Stimulated activated CD4-positive, alpha-beta T cell treated with anti-CD3 and anti-CD28 coated beads, Interleukin-15, amount 100 ng/mL, for 24 hours (primary cell): ENCODE measurements around the gene APCDD1L.

ENCODE experiments used
- DNase-seq: peaks from one replicate; pipeline ENCODE4 v3.0.0-alpha.2; 2020

APCDD1L gene

GRCh38 chr20:58515233-58516212 is at the start of gene APCDD1L:
TSS of gene APCDD1L (minus strand) at chr20:58515399. CDS start at chr20:58514707, 692 bp downstream.
- peak; percentile 10 for DNase-seq

GRCh38 chr20:58559368-58559729 is 44.1 kb upstream of the APCDD1L start:
- DNase-seq, result no peak

- no peak for DNase-seq
Measured at GRCh38 chr20:58558486-58559367, 43.5 kb upstream of the APCDD1L start.

GRCh38 chr20:58557733-58558342 is 42.6 kb upstream of the APCDD1L start:
- no peak for DNase-seq

GRCh38 chr20:58556961-58557360 is 41.8 kb upstream of the APCDD1L start:
- DNase-seq, result no peak

GRCh38 chr20:58555078-58555765 is 40.0 kb upstream of the APCDD1L start:
- no peak for DNase-seq

- DNase-seq, result no peak
Measured at GRCh38 chr20:58554541-58554940, 39.3 kb upstream of the APCDD1L start.

- DNase-seq, result no peak
Measured at GRCh38 chr20:58553841-58554240, 38.6 kb upstream of the APCDD1L start.

GRCh38 chr20:58553166-58553696 is 38.0 kb upstream of the APCDD1L start:
- DNase-seq, result no peak

- no peak for DNase-seq
Measured at GRCh38 chr20:58552366-58552934, 37.3 kb upstream of the APCDD1L start.

GRCh38 chr20:58551631-58552030 is 36.4 kb upstream of the APCDD1L start:
- DNase-seq, result no peak

- DNase-seq, result no peak
Measured at GRCh38 chr20:58550275-58551059, 35.3 kb upstream of the APCDD1L start.

GRCh38 chr20:58549231-58550209 is 34.3 kb upstream of the APCDD1L start:
- DNase-seq, result no peak

GRCh38 chr20:58547623-58548475 is 32.6 kb upstream of the APCDD1L start:
- no peak for DNase-seq

- DNase-seq, result no peak
Measured at GRCh38 chr20:58546756-58547622, 31.8 kb upstream of the APCDD1L start.

GRCh38 chr20:58546416-58546711 is 31.2 kb upstream of the APCDD1L start:
- DNase-seq, result no peak

- DNase-seq, result no peak
Measured at GRCh38 chr20:58545565-58546415, 30.6 kb upstream of the APCDD1L start.
